GM12891 (cell line): ENCODE measurements around the gene OR7A10.

Experiments used
- DNase-seq: peaks from one replicate; pipeline ENCODE4 v3.0.0; 2011; ENCODE audit warnings: low spot score; ENCODE audit not compliant: insufficient read length
- FAIRE-seq: peaks from 2 replicates; lab custom pipeline; 2011; peaks lifted over from hg19 to GRCh38; lab: Jason Lieb, UNC
- PAX5 ChIP-seq: IDR thresholded peaks from 2 replicates; pipeline ENCODE4 v1.6.1; 2011; ENCODE audit warnings: low read length, moderate library complexity, mild to moderate bottlenecking; ENCODE audit not compliant: insufficient read depth, severe bottlenecking
- POLR2A ChIP-seq: IDR thresholded peaks from 2 replicates; pipeline ENCODE4 v1.6.1; 2011; ENCODE audit warnings: low read depth, low read length, control low read depth
- POLR2AphosphoS5 ChIP-seq: IDR thresholded peaks from 2 replicates; pipeline ENCODE4 v1.6.1; 2011; ENCODE audit warnings: low read depth, low read length, control low read depth
- POU2F2 ChIP-seq: IDR thresholded peaks from 2 replicates; pipeline ENCODE4 v1.6.1; 2011; ENCODE audit warnings: low read depth, mild to moderate bottlenecking, control low read depth, low read length, moderate library complexity
- SPI1 ChIP-seq: IDR thresholded peaks from 2 replicates; pipeline ENCODE4 v1.6.1; 2011; ENCODE audit warnings: low read depth, low read length, control low read depth
- TAF1 ChIP-seq: IDR thresholded peaks from 2 replicates; pipeline ENCODE4 v1.6.1; 2011; ENCODE audit warnings: low read depth, low read length, control low read depth

OR7A10 gene

GRCh38 chr19:14837391-14837790 is 11.3 kb downstream of the OR7A10 start:
- no peak for FAIRE-seq
- no peak for TF ChIP-seq SPI1
- no peak for TF ChIP-seq POLR2AphosphoS5
- no peak for TF ChIP-seq POLR2A
- no peak for DNase-seq

GRCh38 chr19:14835011-14835410 is 13.7 kb downstream of the OR7A10 start, which contains the start of the genes OR7A5 and OR7C1:
TSS of gene OR7A5 (minus strand) at chr19:14835185. CDS start at chr19:14828241, 6,944 bp downstream.
TSS of gene OR7C1 (minus strand) at chr19:14835185. CDS start at chr19:14800136, 35,049 bp downstream.
- FAIRE-seq, result no peak

GRCh38 chr19:14830702-14831101 is 18.0 kb downstream of the OR7A10 start:
- no peak for TF ChIP-seq PAX5
- TF ChIP-seq TAF1, result no peak
- TF ChIP-seq POLR2A, result no peak
- no peak for TF ChIP-seq POLR2AphosphoS5
- no peak for TF ChIP-seq SPI1
- no peak for TF ChIP-seq POU2F2
- no peak for FAIRE-seq
- no peak for DNase-seq

More at GRCh38 chr19:14835011-14835410, 13.7 kb downstream of the OR7A10 start, which contains the start of the genes OR7A5 and OR7C1:
- no peak for TF ChIP-seq SPI1
- TF ChIP-seq POLR2AphosphoS5, result no peak
- TF ChIP-seq POLR2A, result no peak
- TF ChIP-seq PAX5, result no peak
- TF ChIP-seq TAF1, result no peak
- DNase-seq, result no peak

DNA sequence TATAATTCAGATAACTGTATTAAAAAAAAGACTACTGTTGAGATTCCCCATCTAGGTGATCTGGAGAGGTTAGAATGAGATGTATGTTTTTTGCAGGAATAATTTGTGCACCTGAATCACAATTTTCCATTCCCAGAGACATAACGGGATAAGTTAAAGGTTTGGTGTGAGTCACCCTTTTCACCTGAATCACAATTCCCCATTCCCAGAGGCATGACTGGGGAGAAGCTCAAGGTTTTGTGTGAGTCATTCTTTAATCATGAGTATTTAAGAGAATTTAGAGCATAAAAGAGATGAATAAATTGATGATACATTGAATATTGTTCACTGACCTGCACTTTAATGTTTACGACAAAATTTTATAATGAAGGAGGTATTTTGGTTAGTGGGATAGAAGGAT is 22.7 kb downstream of the OR7A10 start:
- FAIRE-seq (no peak), DNase-seq (no peak)
- no peak for TF ChIP-seq TAF1
- no peak for TF ChIP-seq POLR2AphosphoS5
- TF ChIP-seq POLR2A, result no peak
- no peak for TF ChIP-seq PAX5
- TF ChIP-seq POU2F2, result no peak
- no peak for TF ChIP-seq SPI1

GRCh38 chr19:14821937-14822336 is 26.8 kb downstream of the OR7A10 start:
- FAIRE-seq (no peak), DNase-seq (no peak)
- no peak for TF ChIP-seq PAX5
- no peak for TF ChIP-seq POU2F2
- no peak for TF ChIP-seq POLR2A
- TF ChIP-seq SPI1, result no peak
- no peak for TF ChIP-seq POLR2AphosphoS5
- TF ChIP-seq TAF1, result no peak

- FAIRE-seq (no peak), DNase-seq (no peak)
- TF ChIP-seq TAF1 (no peak), SPI1 (no peak), PAX5 (no peak), POLR2AphosphoS5 (no peak), POLR2A (no peak), POU2F2 (no peak)
These were observed 30.1 kb downstream of the OR7A10 start for GRCh38 chr19:14818588-14818987.

GRCh38 chr19:14817052-14817451 is 31.7 kb downstream of the OR7A10 start:
- TF ChIP-seq POLR2AphosphoS5, result no peak
- TF ChIP-seq POU2F2, result no peak
- TF ChIP-seq TAF1, result no peak
- no peak for TF ChIP-seq POLR2A
- TF ChIP-seq PAX5, result no peak
- TF ChIP-seq SPI1, result no peak

DNA sequence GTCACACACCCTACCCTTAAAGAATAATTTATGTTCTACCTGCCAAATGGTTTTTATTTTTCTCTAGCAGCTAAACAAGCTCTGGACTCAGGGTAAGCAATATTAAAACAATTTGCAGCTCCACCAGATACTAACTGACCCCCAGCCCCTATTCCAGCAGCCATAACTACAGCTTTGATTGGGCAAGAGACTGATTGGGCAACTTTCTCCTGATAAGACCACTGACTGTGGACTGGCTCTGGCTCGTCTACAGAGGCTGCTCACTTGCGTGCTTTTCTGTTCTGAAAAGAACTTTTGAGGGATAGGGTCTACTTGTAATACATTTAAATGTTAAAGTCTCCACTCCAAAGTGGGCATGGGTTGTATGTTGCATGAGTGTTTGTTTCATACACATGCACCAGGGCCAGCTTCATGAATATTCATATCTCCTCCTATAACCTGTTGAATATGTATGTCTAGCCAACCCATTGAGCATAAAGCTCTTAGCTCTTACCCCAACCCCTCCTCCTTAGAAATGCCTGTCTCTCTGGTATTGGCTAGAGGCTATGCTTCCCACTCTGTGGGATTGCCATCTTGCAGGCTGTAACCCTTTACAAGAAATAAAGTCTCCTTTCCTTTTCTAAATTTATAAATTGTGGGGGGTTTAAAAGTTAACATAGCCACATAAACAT is 33.6 kb downstream of the OR7A10 start:
- FAIRE-seq, result no peak
- TF ChIP-seq TAF1, result no peak
- no peak for TF ChIP-seq POLR2A
- no peak for DNase-seq

More at GRCh38 chr19:14817052-14817451, 31.7 kb downstream of the OR7A10 start:
- FAIRE-seq (no peak), DNase-seq (no peak)

DNA sequence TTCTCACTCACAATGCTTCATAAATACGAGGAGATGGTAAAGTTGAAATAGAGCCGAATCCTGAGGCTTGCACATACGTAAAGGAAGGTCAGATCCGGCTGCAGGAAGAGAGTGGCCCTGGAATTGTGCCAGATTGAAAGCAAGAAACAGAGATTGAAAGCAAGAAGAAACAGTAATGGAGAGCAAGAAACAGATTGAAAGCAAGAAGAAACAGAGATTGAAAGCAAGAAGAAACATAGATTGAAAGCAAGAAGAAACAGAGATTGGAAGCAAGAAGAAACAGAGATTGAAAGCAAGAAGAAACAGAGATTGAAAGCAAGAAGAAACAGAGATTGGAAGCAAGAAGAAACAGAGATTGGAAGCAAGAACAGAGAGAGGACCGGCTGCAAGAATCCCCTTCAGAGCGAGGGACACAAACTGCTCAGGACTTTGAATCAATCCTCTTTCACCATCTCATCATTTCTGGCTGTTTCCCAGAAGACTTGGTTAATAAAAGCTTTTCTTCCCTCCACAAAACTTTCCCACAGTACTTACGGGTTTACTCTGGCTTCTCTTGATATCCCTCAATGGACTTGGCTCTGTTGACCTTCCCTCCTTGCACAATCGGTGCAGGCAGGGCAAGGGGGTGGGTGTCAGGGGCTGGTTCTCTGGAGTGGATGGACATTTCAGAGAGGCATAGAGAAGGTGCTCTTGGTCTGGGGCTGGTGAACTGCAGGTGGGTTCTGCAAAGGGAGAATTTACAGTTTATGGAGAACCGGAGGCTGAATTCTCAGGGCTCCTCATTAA is 39.3 kb downstream of the OR7A10 start:
- no peak for DNase-seq
- no peak for TF ChIP-seq SPI1
- TF ChIP-seq POLR2AphosphoS5, result no peak
- no peak for FAIRE-seq

DNA sequence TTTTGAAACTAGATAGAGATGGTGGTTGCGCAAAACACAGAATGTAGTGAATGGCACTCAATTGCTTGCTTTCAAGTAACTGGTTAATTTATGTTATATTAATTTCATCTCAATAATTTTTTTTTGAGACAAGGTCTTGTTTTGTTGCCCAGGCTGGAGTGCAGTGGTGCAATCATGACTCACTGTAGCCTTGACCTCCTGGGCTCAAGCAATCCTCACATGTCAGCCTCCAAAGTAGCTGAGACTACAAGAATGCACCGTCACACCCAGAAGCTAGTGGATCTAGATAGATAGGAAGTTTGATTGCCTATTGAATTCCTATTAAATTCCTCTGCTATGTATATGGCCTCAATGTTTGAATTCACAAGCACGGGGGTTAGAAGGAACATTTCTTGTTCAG is 44.0 kb downstream of the OR7A10 start:
- DNase-seq (no peak), FAIRE-seq (no peak)
- no peak for TF ChIP-seq TAF1
- TF ChIP-seq PAX5, result no peak
- no peak for TF ChIP-seq POLR2A
- TF ChIP-seq SPI1, result no peak
- TF ChIP-seq POU2F2, result no peak
- TF ChIP-seq POLR2AphosphoS5, result no peak

DNA sequence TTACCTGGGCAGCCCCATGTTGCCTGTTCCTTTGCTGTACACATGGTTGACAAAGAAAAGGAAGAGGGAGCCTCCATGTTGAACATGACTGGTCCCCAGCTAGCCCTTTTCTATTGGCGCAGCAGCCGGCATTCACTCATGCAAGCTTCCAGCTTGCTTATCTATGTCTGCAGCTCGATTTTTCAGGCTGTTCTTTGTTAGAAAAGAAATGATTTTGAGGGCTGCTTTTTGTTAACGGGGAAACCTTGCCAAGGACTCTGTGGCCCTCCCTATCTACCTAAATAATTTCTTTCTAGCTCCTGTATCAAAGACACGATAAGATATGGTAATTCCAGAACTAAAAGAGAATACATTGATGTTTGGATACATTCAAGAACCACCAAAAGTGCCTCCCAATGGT is 50.0 kb downstream of the OR7A10 start:
- FAIRE-seq, result no peak

More for the DNA sequence above, 50.0 kb downstream of the OR7A10 start:
- TF ChIP-seq POLR2AphosphoS5 (no peak), SPI1 (no peak), POU2F2 (no peak), POLR2A (no peak), PAX5 (no peak), TAF1 (no peak)
- no peak for DNase-seq
